Right ventricle myocardium superior (tissue), 1 donor: ENCODE measurements around the gene FAM118B. TPM values are rescaled to one million over a fixed set of nuclear protein-coding genes. Genes with fewer than 3 reads are reported as not detected.
A peak's percentile ranks its signal among the peaks of the same experiment; 100 is the strongest.

Experiments
- ATAC-seq: fragments of 200-7000 bp; cut with Tn5 transposase; one replicate; pipeline ENCODE4 v1.9.1; 2020; ENCODE audit warnings: mild to moderate bottlenecking; ENCODE audit not compliant: poor library complexity
- DNase-seq: peaks from one replicate; pipeline ENCODE4 v3.0.0-alpha.2; 2020
- intact Hi-C: fragments of 100-400 bp; cut with DNase I; formaldehyde crosslinking; loops from one replicate; pipeline ENCODE4 v1.11.2; 2022
- total RNA-seq: library from RNA; stranded (reverse); fragmentation: NEBNext Ultra II Directional; extraction: Animal tissue kit (Norgen Biotek cat#: 25700); gene quantifications from one replicate; pipeline ENCODE4 v1.2.1, GENCODE V29; 2021
- donor health status: DM: no; HTN: yes; CAD: no; lungs with severe emphysema.

Gene FAM118B
- total RNA-seq, 1 donor from 2014 or later = 22.2 TPM

GRCh38 chr11:126185259-126186024 lies 26.1 kb upstream of the FAM118B start:
- intact Hi-C loops = no loop called here
- no peak for ATAC-seq
- no peak for DNase-seq

GRCh38 chr11:126186025-126186698 lies 25.4 kb upstream of the FAM118B start:
- intact Hi-C loops = no loop called here
- DNase-seq = peak; percentile 81
- ATAC-seq = peak; percentile 82

- DNase-seq = no peak
- intact Hi-C loops = no loop called here
- ATAC-seq = peak; percentile 11
Observed at GRCh38 chr11:126186708-126187529, 24.7 kb upstream of the FAM118B start.

- intact Hi-C loops = no loop called here
Observed at GRCh38 chr11:126188332-126189108, 23.1 kb upstream of the FAM118B start.

GRCh38 chr11:126189109-126189929 lies 22.3 kb upstream of the FAM118B start:
- no peak for ATAC-seq
- intact Hi-C loops = no loop called here
- DNase-seq = no peak

More at GRCh38 chr11:126188332-126189108, 23.1 kb upstream of the FAM118B start:
- ATAC-seq (no peak), DNase-seq (no peak)

- intact Hi-C loops = loop anchor here (10.0 kb wide), 1 partner anchor 116 kb away; no protein-coding TSS in a partner anchor
- DNase-seq (no peak), ATAC-seq (no peak)
Observed at GRCh38 chr11:126190792-126191191, 20.8 kb upstream of the FAM118B start.

- ATAC-seq = no peak
- intact Hi-C loops = loop anchor here (2.0 to 10.0 kb wide), 2 partner anchors 117 to 267 kb away; no protein-coding TSS in a partner anchor
- DNase-seq = no peak
Observed at GRCh38 chr11:126191379-126192073, 20.1 kb upstream of the FAM118B start.

- no peak for DNase-seq
- no peak for ATAC-seq
- intact Hi-C loops = loop anchor here (2.0 to 10.0 kb wide), 2 partner anchors 118 to 268 kb away; no protein-coding TSS in a partner anchor
Observed at GRCh38 chr11:126192361-126192760, 19.2 kb upstream of the FAM118B start.

GRCh38 chr11:126193038-126193478 lies 18.5 kb upstream of the FAM118B start:
- DNase-seq (no peak), ATAC-seq (no peak)
- intact Hi-C loops = loop anchor here (2.0 to 10.0 kb wide), 2 partner anchors 118 to 268 kb away; no protein-coding TSS in a partner anchor

GRCh38 chr11:126194121-126194543 lies 17.4 kb upstream of the FAM118B start:
- ATAC-seq = peak; percentile 79
- intact Hi-C loops = loop anchor here (10.0 kb wide), 1 partner anchor 119 kb away; no protein-coding TSS in a partner anchor
- DNase-seq = no peak

GRCh38 chr11:126195119-126195518 lies 16.5 kb upstream of the FAM118B start:
- DNase-seq (no peak), ATAC-seq (no peak)
- intact Hi-C loops = loop anchor here (10.0 kb wide), 1 partner anchor 120 kb away; no protein-coding TSS in a partner anchor

- ATAC-seq = peak; percentile 22
- DNase-seq = no peak
- intact Hi-C loops = loop anchor here (10.0 kb wide), 1 partner anchor 123 kb away; no protein-coding TSS in a partner anchor
Observed at GRCh38 chr11:126197277-126197939, 14.2 kb upstream of the FAM118B start.

GRCh38 chr11:126198648-126199047 lies 12.9 kb upstream of the FAM118B start:
- no peak for DNase-seq
- ATAC-seq = no peak

GRCh38 chr11:126202646-126203359 lies 8.8 kb upstream of the FAM118B start:
- DNase-seq = no peak
- peak; percentile 80 for ATAC-seq
- intact Hi-C loops = no loop called here

More at GRCh38 chr11:126198648-126199047, 12.9 kb upstream of the FAM118B start:
- intact Hi-C loops = loop anchor here (10.0 kb wide), 1 partner anchor 124 kb away; no protein-coding TSS in a partner anchor

- intact Hi-C loops = no loop called here
- DNase-seq (no peak), ATAC-seq (no peak)
Observed at GRCh38 chr11:126205359-126205758, 6.2 kb upstream of the FAM118B start.
